Tibial nerve (tissue), 4 donors: ENCODE measurements around the gene PHF14.

Experiments used
- EP300 ChIP-seq, 2 donors: sonication (generic); formaldehyde crosslinking; IDR thresholded peaks; one replicate each; pipeline ENCODE4 v1.6.1; 2017; ENCODE audit warnings: antibody characterized with exemption in 2 of 2, mild to moderate bottlenecking in 1 of 2
- POLR2A ChIP-seq, 2 donors: fragments of 450-650 bp; IDR thresholded peaks; one replicate each; pipeline ENCODE4 v1.6.1; 2017; ENCODE audit warnings: antibody characterized with exemption in 2 of 2, mild to moderate bottlenecking in 2 of 2, moderate library complexity in 2 of 2
- TF ChIP-seq, protein P1 (sequence below), 5 experiments: fragments of 200-600 bp in 3 of 5; fragments of 450-650 bp in 2 of 5; sonication (generic) in 3 of 5; IDR thresholded peaks; one replicate each; pipeline ENCODE4 v1.5.1; 2016 to 2019; ENCODE audit warnings: antibody characterized with exemption in 5 of 5, mild to moderate bottlenecking in 3 of 5, moderate library complexity in 2 of 5

DNA sequence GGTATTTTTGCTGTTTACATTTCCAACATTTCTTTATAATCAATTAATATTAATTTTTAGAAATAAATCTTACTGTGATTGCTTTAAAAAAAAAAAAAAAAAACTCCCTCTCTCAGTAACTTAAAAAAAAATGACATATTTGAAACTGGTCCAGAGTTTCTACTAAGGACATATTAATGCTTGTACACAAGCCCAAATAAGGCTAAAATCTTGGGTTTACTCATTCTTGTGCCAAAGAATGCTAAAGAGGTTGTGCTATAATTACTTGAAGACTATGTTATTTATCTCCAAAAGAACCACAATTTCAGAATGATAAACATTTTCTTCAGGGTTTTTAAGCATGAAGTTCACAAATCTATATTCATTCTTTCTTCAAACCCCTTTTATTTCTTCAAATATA lies 39.4 kb upstream of the PHF14 start:
- TF ChIP-seq, protein P1, sequence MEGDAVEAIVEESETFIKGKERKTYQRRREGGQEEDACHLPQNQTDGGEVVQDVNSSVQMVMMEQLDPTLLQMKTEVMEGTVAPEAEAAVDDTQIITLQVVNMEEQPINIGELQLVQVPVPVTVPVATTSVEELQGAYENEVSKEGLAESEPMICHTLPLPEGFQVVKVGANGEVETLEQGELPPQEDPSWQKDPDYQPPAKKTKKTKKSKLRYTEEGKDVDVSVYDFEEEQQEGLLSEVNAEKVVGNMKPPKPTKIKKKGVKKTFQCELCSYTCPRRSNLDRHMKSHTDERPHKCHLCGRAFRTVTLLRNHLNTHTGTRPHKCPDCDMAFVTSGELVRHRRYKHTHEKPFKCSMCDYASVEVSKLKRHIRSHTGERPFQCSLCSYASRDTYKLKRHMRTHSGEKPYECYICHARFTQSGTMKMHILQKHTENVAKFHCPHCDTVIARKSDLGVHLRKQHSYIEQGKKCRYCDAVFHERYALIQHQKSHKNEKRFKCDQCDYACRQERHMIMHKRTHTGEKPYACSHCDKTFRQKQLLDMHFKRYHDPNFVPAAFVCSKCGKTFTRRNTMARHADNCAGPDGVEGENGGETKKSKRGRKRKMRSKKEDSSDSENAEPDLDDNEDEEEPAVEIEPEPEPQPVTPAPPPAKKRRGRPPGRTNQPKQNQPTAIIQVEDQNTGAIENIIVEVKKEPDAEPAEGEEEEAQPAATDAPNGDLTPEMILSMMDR (IDR thresholded peaks at IDR 0.05) = no peak
- TF ChIP-seq POLR2A (IDR thresholded peaks at IDR 0.05) (no peak), EP300 (IDR thresholded peaks at IDR 0.05) (no peak)
